Hepatocyte (in vitro differentiated cells): ENCODE results near the gene NCOR1.
"Not testable (repeated sequence)": the region's sequence is repeated elsewhere in the genome, so short reads cannot be mapped to it uniquely, and the experiment has no call there.

Experiments
- CTCF ChIP-seq: fragments of 200-600 bp; sonication (generic); IDR thresholded peaks from 2 replicates; pipeline ENCODE4 v1.5.1; 2016; ENCODE audit warnings: antibody characterized with exemption, mild to moderate bottlenecking; ENCODE audit not compliant: poor library complexity
- EZH2phosphoT487 ChIP-seq: fragments of 200-600 bp; sonication (generic); IDR thresholded peaks from one replicate; pipeline ENCODE4 v1.6.1; 2018; ENCODE audit warnings: antibody characterized with exemption, mild to moderate bottlenecking, low read depth, moderate library complexity; ENCODE audit not compliant: unreplicated experiment, severe bottlenecking

DNA sequence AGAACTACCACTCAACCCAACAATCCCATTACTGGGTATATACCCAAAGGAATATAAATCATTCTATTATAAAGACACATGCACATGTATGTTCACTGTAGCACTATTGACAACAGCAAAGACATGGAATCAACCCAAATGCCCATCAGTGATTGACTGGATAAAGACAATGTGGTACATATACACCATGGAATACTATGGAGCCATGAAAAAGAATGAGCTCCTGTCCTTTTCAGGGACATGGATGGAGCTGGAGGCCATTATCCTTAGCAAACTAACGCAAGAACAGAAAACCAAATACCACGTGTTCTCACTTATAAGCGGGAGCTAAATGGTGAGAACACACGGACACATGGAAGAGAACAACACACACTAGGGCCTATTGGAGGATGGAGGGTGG lies 160.2 kb downstream of the NCOR1 start:
- TF ChIP-seq EZH2phosphoT487, CTCF: not testable (repeated sequence)
